GM06990 (cell line): Measurements from ENCODE around the gene TBXA2R.

Source experiments
- DNase-seq: peaks from one replicate; pipeline ENCODE4 v3.0.0-alpha.2; 2011; ENCODE audit not compliant: insufficient read length; ENCODE audit errors: extremely low read depth
- H3K27me3 ChIP-seq: replicated peaks from 2 replicates; pipeline ENCODE4 v1.6.0; 2011; ENCODE audit warnings: low read length; ENCODE audit not compliant: control insufficient read depth, insufficient read depth
- H3K36me3 ChIP-seq: 2 replicates; pipeline ENCODE4 v1.5.1; 2011; ENCODE audit warnings: low read length; ENCODE audit not compliant: control insufficient read depth, insufficient read depth
- H3K4me3 ChIP-seq: replicated peaks from 2 replicates; pipeline ENCODE4 v1.5.1; 2011; ENCODE audit warnings: low read depth, mild to moderate bottlenecking, control low read depth, low read length
- TF ChIP-seq, protein P1 (sequence below): IDR thresholded peaks from 2 replicates; pipeline ENCODE4 v1.5.1; 2011; ENCODE audit warnings: low read length, control low read depth, mild to moderate bottlenecking, inconsistent platforms; ENCODE audit not compliant: insufficient read depth, poor library complexity, severe bottlenecking

The TBXA2R gene

DNA sequence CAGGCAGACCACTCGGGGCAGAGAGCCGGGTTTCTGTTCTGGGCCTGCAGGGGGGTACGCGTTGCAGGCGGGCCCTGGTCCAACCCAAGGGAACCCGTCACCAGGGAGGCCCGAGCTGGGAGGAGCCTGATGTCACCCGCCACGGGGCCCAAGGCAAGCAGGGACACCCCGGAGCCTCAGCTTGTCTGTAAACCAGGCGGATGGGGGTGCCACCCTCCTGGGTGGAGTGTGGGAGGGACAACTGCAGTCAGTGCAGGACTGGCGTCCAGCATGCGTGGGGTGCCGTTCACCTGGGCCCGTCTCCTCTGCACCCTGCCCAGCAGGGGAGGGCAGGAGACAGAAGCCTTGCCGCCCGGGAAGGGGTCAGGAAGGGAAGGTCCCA lies 12.9 kb upstream of the TBXA2R start:
- Histone ChIP-seq H3K27me3 (no peaks in the 10 kb centered on the region), H3K4me3 (no peak overlapping the region), H3K36me3 (peaks cover 20% of the 10 kb centered on the region)
- TF ChIP-seq, protein P1, sequence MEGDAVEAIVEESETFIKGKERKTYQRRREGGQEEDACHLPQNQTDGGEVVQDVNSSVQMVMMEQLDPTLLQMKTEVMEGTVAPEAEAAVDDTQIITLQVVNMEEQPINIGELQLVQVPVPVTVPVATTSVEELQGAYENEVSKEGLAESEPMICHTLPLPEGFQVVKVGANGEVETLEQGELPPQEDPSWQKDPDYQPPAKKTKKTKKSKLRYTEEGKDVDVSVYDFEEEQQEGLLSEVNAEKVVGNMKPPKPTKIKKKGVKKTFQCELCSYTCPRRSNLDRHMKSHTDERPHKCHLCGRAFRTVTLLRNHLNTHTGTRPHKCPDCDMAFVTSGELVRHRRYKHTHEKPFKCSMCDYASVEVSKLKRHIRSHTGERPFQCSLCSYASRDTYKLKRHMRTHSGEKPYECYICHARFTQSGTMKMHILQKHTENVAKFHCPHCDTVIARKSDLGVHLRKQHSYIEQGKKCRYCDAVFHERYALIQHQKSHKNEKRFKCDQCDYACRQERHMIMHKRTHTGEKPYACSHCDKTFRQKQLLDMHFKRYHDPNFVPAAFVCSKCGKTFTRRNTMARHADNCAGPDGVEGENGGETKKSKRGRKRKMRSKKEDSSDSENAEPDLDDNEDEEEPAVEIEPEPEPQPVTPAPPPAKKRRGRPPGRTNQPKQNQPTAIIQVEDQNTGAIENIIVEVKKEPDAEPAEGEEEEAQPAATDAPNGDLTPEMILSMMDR, result no peak
- DNase-seq, result no peak

DNA sequence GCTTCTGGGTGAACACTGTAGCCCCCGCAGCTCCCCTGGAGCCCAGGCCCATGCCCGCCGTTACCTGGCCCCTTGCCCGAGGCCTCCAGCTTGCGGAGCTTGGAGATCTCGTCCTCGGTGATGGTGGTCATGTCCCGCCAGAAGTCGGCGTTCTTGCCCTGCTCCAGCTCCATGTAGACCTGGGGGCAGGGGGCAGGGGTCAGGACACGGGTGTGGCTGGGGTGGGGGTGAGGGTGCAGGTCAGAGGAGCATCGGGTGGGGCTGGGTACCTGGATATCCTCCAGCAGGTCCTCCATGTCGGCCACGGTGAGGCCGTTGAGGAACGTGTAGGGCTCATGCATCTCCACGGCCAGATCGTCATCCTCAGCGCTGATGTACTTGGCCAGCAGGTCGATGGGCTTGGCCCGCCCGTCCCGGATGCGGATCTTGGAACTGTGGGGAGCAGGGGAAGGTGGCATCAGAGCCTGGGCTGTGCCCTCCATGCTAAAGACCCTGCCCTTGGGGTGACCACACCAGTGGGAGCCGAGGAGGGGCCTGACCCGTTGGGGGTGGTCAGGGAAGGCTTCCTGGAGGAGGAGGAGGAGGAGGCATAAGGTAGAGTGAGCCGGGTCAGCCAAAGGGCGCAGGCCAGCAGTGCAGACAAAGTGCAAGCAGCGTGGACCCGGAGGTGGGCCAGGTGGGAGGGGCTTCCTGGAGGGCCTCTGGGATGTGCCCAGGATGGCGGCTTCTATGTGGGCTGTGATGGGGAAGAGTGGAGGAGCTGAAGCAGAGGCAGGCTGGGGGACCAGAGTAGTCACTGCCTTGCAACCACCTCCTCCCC lies 12.3 kb upstream of the TBXA2R start:
- Histone ChIP-seq H3K27me3 (no peaks in the 10 kb centered on the region), H3K36me3 (peaks cover 20% of the 10 kb centered on the region), H3K4me3 (no peak overlapping the region)
- no peak for DNase-seq
- TF ChIP-seq, protein P1, result no peak

DNA sequence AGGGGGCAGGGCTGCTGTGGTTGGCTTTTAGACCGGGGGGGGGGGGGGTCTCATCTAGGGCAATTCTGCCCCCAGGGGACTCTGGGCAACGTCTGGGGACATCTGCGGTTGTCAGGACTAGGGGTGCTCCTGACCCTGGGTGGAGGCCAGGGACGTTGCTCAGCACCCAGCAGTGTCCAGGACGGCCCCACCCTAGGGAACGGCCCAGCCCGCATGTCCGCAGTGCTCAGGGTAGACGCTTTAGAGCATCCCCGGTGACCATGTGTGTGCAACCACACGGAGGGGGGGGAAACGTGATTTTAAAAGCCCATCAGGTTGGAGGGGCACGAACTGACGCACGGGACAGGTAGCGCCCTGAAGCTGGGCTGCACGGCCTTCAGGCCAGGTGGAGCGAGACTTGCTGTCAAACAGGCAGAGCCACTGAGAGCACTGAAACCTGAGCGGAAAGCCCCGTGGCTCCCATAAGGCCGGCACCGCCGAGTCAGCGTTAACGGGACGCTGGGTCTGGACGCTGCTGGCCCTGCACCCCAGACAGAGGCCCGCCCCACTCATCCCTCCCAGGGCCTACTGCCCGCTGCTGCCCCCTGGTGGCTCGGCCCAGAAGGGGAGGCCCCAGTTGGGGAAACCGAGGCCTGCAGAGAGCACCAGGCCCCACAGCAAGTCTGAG lies 11.6 kb upstream of the TBXA2R start:
- TF ChIP-seq, protein P1, result peak; percentile 96
- DNase-seq, result peak; percentile 76
- no peaks in the 10 kb centered on the region for H3K27me3 ChIP-seq
- no peak overlapping the region for H3K4me3 ChIP-seq
- H3K36me3 ChIP-seq, result peaks cover 18% of the 10 kb centered on the region

DNA sequence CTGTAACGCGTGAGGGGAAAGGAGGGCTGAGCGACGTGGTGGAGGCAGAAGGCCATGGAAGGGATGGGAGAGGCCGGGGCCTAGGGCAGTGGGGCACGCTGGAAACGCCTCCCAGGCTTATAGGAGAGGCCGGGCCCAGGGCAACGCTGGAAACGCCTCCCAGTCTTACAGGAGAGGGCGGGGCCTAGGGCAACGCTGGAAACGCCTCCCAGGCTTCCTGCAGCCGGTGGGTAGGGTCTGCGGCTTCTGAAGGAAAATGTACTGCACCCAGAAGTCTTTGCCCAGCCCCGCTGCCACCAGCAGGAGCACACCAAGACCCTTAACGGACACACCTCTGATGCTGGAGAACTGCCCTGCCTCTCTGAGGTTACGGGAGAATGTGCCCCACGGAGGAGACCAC lies 10.8 kb upstream of the TBXA2R start:
- no peak overlapping the region for H3K4me3 ChIP-seq
- no peaks in the 10 kb centered on the region for H3K27me3 ChIP-seq
- TF ChIP-seq, protein P1, result no peak
- DNase-seq, result peak; percentile 13
- H3K36me3 ChIP-seq, result peaks cover 17% of the 10 kb centered on the region

DNA sequence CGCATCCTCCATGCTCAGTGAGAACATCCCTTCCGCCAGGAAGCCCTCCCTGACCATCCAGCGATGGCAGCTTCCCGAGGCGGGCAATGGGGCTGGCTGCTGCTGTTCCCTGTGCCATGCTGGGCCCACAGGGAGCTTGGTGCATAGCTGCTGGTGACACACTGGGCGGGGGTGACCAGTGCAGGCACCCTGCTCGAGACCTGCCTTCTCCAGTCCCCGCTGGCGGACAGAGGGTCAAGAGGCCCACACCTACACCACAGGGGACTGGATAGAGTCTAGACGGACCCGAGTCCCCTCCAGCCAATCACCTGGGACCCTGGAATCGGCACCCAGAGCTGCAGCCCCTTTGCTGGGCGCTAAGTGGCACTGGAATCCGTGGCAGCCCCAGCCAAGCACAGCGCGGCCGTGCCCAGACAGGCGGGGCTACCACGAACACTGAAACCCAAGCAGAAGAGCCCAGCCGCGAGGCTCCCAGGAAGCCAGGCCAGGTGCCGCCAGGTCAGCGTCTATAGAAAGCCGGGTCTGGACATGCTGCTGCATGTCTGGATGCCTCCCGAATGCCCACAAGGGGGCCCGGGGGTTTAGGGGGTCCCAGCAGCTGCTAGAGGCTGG lies 9.0 kb upstream of the TBXA2R start:
- Histone ChIP-seq H3K36me3 (peaks cover 21% of the 10 kb centered on the region), H3K4me3 (no peak overlapping the region)
- no peak for DNase-seq

More for the DNA sequence above, 9.0 kb upstream of the TBXA2R start:
- no peaks in the 10 kb centered on the region for H3K27me3 ChIP-seq
- TF ChIP-seq, protein P1, result no peak
